Measurements from ENCODE around the gene UBE3A.
A peak's percentile ranks its signal among the peaks of the same experiment; 100 is the strongest.
"Not testable (repeated sequence)": the region's sequence is repeated elsewhere in the genome, so short reads cannot be mapped to it uniquely, and the experiment has no call there.

Gene UBE3A

GRCh38 chr15:25437777-25438600 lies 835 bp downstream of the UBE3A start:
- FAIRE-seq, result no peak

GRCh38 chr15:25436707-25437106 lies 2.1 kb downstream of the UBE3A start:
- no peak for FAIRE-seq

GRCh38 chr15:25435474-25436243 lies 3.2 kb downstream of the UBE3A start:
- FAIRE-seq, result no peak

DNA sequence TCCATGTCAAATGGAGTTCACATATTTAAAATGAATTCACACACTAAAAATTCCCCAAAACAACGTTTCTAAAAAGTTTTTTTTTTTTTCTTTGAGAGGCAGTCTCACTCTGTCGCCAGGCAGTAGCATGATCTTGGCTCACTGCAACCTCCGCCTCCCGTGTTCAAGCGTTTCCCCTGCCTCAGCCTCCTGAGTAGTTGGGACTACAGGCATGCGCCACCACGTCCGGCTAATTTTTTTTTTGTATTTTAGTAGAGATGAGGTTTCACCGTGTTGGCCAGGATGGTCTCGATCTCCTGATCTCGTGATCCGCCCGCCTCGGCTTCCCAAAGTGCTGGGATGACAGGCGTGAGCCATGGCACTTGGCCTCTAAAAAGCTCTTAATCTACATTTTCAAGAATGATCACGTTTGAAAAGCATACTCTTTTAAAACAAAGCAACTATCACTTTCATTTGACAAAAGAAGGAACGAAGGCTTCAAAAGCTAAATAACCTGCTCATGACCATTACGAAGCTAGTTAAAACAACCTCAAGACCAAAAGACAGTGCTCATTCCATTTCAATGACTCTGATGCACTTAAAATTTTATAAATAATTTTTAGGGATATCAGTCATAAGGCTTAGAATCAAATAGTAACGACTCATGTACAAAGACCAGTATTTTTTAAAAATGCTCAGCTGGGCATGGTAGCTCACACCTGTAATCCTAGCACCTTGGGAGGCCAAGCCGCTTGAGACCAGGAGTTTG lies 5.5 kb downstream of the UBE3A start:
- FAIRE-seq, result no peak

- no peak for FAIRE-seq
Measured at GRCh38 chr15:25431836-25432561, 6.8 kb downstream of the UBE3A start.

- FAIRE-seq, result no peak
Measured at GRCh38 chr15:25427861-25428260, 11.0 kb downstream of the UBE3A start.

GRCh38 chr15:25426896-25427610 lies 11.8 kb downstream of the UBE3A start:
- FAIRE-seq, result no peak

DNA sequence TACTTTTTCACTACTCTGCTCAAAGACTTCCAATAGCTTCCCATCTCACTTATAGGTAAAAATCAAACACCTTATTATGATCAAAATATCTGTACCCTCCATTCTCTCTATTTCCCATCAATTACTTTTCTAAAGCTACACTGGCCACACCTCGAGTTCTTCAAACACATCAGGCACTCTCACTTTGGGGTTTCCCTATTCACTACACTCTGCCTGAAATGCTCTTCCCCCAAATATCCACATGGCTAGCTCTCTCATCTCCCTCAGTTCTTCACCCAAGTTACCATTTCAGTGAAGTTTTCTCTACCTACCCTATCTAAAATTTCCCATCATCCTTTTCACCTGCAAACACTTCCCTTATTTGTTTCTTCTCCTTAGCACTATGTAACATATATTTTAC lies 14.8 kb downstream of the UBE3A start:
- FAIRE-seq, result no peak

DNA sequence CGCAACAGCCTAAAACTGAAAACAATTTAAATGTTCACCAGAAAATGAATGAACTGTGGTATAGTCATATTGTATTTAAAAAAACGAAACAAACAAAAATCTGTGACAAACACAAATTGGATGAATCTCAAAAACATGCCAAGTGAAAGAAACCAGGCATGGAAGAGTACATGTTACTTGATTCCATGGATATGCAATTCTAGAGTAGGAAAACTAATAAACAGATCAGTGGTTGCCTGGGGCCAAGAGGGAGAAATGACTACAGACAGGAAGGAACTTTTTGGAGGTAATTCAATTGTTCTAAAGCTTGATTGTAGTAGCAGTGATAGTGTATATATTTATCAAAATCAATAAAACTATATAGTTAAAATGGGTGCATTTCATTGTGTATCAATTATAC lies 16.8 kb downstream of the UBE3A start:
- FAIRE-seq, result no peak

DNA sequence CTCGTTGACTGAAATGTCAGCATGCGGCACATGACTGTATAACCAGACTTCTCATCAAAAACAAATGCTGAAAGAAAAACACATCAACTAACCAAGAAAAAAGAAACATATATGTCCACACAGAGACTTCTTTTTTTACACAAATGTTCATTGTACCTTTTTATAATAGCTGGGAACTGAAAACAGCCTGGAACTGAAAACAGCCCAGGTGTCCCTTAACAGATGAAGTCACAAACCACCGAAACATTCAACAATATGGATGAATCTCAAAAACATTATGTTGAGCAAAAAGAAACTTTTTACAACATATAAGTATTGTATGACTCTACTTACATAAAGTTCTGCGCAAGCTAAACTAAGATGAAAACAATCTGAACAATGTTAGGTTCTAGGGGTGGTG lies 20.6 kb downstream of the UBE3A start:
- FAIRE-seq, result no peak

GRCh38 chr15:25417604-25418003 lies 21.2 kb downstream of the UBE3A start:
- FAIRE-seq, result no peak

DNA sequence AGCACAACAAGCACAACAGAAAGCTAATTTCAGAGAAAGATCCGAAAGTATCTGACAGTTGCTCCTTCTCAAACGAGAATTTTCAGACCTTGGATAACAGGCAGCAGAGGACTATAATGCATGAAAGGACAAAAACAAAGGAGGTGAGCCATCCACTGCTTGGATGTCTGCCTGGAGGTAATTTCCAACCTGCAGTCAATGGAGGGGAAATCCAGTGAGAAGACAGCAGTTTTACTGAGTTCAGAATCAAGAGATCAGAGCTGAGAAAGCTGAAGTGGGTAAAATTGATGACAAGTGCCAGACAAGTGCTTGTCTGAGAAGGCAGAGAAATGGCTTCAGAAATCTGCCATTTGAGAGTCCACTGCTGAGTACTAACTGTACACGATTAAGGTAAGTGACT lies 22.1 kb downstream of the UBE3A start:
- no peak for FAIRE-seq

DNA sequence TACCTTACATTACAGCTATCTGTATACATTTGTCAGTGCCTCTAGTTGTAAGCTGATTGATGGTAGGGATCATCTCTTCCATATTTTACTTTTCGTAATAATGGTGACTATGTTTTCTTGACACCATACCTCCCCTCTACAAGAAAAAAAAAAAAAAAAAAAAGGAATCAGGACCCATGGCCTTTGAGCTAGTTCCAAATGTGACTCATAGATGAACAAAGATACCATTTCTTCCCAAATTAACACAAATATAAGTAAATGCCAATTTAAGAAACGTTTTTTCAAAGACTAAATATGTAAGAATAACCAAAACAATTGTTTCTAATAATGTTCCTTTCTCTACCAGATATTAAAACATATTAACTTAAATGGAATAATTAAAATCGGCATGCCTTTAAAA lies 23.1 kb downstream of the UBE3A start:
- FAIRE-seq, result peak; percentile 43

GRCh38 chr15:25415217-25415616 lies 23.6 kb downstream of the UBE3A start:
- no peak for FAIRE-seq

- no peak for FAIRE-seq
Measured at GRCh38 chr15:25410649-25411048, 28.2 kb downstream of the UBE3A start.

DNA sequence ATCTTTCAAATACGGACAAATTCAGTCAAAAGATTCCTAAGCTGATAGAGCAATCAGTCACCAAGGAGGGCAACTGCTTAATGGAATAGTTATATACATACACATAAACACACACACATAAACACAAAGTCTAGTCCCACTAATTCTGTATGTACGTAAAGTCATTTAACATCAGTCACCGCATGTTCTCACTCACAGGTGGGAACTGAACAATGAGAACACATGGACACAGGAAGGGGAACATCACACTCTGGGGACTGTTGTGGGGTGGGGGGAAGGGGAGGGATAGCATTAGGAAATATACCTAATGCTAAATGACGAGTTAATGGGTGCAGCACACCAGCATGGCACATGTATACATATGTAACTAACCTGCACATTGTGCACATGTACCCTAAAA lies 29.1 kb downstream of the UBE3A start:
- not testable (repeated sequence) for FAIRE-seq

- FAIRE-seq, result no peak
Measured at GRCh38 chr15:25408929-25409328, 29.9 kb downstream of the UBE3A start.

GRCh38 chr15:25408428-25408827 lies 30.4 kb downstream of the UBE3A start:
- peak; percentile 82 for FAIRE-seq

GRCh38 chr15:25407950-25408349 lies 30.9 kb downstream of the UBE3A start:
- no peak for FAIRE-seq

DNA sequence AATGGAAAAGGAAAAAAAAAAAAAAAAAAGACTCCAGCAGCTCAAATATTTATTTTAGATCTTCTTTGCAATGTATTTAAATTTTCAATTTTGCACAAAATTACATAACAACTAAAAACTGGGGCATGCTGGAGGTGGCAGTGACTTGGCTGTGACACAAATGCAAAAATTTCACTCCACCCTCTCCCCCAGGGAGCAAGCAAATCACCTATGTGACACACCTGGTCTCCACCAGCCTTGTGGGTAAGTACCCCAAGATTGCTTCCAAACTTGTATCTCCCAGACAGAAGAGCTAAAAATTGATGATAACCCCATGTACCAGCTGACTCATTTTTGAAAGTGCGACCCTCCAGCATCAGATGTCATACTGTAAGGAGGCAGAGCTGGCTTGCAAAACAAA lies 32.0 kb downstream of the UBE3A start:
- FAIRE-seq, result no peak

DNA sequence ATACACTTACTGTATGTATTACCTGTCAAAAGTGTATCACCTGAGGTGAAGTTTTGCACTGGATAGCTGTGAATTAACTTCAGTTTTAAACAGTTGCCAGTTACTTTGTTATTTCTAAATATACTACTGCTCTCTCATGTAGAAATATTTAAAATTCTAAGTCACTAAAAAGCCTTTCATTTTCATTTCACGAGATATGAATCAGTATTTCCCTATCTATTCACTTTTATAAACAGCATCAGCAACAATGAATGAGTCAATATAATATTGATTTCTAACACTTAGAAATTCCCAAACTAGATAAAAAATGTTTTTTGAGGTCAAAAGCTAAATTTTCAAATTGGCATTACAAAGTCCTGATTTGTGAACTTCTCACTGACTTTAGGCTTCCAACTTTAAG lies 32.6 kb downstream of the UBE3A start:
- FAIRE-seq, result no peak

- no peak for FAIRE-seq
Measured at GRCh38 chr15:25403771-25404170, 35.1 kb downstream of the UBE3A start.

All from A204.1 (cell line).